Kidney (tissue), 14 donors: ENCODE data around the gene POLR2C. TPM values are rescaled to one million over a fixed set of nuclear protein-coding genes. Genes with fewer than 3 reads are reported as not detected.

Experiments used
- DNase-seq, 5 donors: peaks; one replicate each; pipeline ENCODE4 v3.0.0-alpha.2; 2013 to 2020
- FAIRE-seq: peaks from 2 replicates; lab custom pipeline; 2012; peaks lifted over from hg19 to GRCh38; lab: Jason Lieb, UNC
- H3K27ac ChIP-seq, 2 donors: one replicate each; pipeline ENCODE4 v1.7.0; 2013; ENCODE audit warnings: low read depth in 2 of 2, low read length in 2 of 2, inconsistent platforms in 1 of 2
- H3K27me3 ChIP-seq: one replicate; pipeline ENCODE4 v1.7.1; 2013; ENCODE audit warnings: low read length, inconsistent platforms; ENCODE audit not compliant: control insufficient read depth, insufficient read depth
- H3K36me3 ChIP-seq, 3 donors: one replicate each; pipeline versions ENCODE4 v1.7.0 to v1.7.1; 2013; ENCODE audit warnings: low read length in 3 of 3, control low read depth in 1 of 3, inconsistent platforms in 1 of 3; ENCODE audit not compliant: insufficient read depth in 3 of 3, control insufficient read depth in 2 of 3
- H3K4me1 ChIP-seq, 3 donors: one replicate each; pipeline versions ENCODE4 v1.7.0 to v1.7.1; 2013; ENCODE audit warnings: low read length in 3 of 3, inconsistent platforms in 1 of 3, low read depth in 1 of 3; ENCODE audit not compliant: control insufficient read depth in 2 of 3, insufficient read depth in 2 of 3
- H3K4me3 ChIP-seq, 3 donors: one replicate each; pipeline versions ENCODE4 v1.7.0 to v1.8.1; 2013; ENCODE audit warnings: low read length in 3 of 3, control low read depth in 1 of 3, inconsistent platforms in 1 of 3
- H3K9ac ChIP-seq, 3 donors: one replicate each; pipeline versions ENCODE4 v1.7.0 to v1.7.1; 2013; ENCODE audit warnings: low read length in 3 of 3, control low read depth in 1 of 3, inconsistent platforms in 1 of 3
- H3K9me3 ChIP-seq, 3 donors: one replicate each; pipeline versions ENCODE4 v1.7.0 to v1.7.1; 2013; ENCODE audit warnings: low read length in 3 of 3, control low read depth in 1 of 3, inconsistent platforms in 1 of 3; ENCODE audit not compliant: control insufficient read depth in 2 of 3, insufficient read depth in 1 of 3
- intact Hi-C: fragments of 100-400 bp; cut with DNase I; formaldehyde crosslinking; loops from one replicate; pipeline ENCODE4 v1.11.1; 2022
- polyA plus RNA-seq: library from polyadenylated mRNA; stranded (reverse); fragments of 350-450 nt; fragmentation: Illumina TruSeq; extraction: RNeasy Lipid Tissue Mini Kit (QIAGEN cat#74804); gene quantifications from one replicate; pipeline ENCODE4 v1.2.3, GENCODE V29; 2014; ENCODE audit warnings: low read depth, low replicate concordance; ENCODE audit not compliant: insufficient read depth
- total RNA-seq: library from RNA; stranded (reverse); fragmentation: NEBNext Ultra II Directional; extraction: Animal tissue kit (Norgen Biotek cat#: 25700); gene quantifications from one replicate; pipeline ENCODE4 v1.2.1, GENCODE V29; 2021
- TF ChIP-seq, protein P1 (sequence below): IDR thresholded peaks from 3 replicates; pipeline ENCODE4 v1.5.1; 2012; ENCODE audit warnings: mild to moderate bottlenecking, moderate library complexity, borderline replicate concordance; ENCODE audit not compliant: insufficient read depth; ENCODE audit errors: extremely low read depth
- donor health status: control.
- donor health status: control.
- donor health status: control.
- donor health status: control.
- donor health status: control.
- donor health status: DM: yes; HTN: yes; CAD: no.
- donor health status: Normal renal cell carcinoma (clear cell type).

POLR2C gene
- total and polyA plus RNA-seq, 2 donors from 2014 or later: 58.9 to 68.9 TPM

DNA sequence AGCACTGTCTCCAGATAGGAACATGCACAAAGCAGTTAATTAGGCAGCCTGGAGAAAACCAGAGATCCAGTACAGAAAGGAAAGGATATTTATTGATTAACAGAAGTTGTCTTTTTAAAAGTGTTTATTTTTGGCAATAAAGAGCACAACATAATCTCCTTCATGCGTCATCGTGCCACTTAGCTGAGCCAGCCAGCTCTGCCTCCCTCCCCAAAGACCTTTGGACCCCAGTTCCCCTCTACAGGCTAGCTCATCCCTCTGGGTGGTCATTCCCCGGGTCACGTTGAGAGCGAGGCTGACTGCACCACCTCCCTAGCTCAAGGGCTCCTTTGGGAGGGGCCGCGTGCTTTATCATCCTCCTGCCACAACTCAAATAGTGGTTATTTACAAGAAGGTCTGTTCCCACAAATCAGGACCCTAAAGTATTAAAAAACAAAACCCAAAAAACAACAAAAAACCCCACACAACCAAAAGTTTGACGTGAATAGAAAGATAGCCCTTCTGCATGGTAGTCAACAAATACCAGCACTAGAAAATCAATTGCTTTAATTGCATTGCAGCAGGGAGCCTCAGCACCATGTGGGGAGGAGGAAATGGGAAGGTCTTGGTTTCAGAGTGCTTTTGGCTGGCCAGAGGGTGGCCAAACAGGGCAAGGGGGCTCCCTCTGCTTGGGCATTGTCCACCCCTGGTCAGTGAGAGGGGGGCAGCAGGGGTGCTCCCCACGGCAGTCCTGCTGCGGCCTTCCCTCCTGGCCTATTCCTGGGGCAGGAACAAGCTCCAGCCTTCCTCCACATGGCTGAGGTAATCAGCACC lies 9.6 kb downstream of the POLR2C start:
- TF ChIP-seq, protein P1, sequence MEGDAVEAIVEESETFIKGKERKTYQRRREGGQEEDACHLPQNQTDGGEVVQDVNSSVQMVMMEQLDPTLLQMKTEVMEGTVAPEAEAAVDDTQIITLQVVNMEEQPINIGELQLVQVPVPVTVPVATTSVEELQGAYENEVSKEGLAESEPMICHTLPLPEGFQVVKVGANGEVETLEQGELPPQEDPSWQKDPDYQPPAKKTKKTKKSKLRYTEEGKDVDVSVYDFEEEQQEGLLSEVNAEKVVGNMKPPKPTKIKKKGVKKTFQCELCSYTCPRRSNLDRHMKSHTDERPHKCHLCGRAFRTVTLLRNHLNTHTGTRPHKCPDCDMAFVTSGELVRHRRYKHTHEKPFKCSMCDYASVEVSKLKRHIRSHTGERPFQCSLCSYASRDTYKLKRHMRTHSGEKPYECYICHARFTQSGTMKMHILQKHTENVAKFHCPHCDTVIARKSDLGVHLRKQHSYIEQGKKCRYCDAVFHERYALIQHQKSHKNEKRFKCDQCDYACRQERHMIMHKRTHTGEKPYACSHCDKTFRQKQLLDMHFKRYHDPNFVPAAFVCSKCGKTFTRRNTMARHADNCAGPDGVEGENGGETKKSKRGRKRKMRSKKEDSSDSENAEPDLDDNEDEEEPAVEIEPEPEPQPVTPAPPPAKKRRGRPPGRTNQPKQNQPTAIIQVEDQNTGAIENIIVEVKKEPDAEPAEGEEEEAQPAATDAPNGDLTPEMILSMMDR: no peak
- no peak overlapping the region for H3K9ac ChIP-seq
- peak overlapping the region; percentile 38 to 61 for H3K27ac ChIP-seq
- no peaks in the 10 kb centered on the region for H3K27me3 ChIP-seq
- no peak overlapping the region for H3K4me3 ChIP-seq
- H3K36me3 ChIP-seq: peaks cover 2 to 63% (median 49%) of the 10 kb centered on the region in 3 donors
- FAIRE-seq (no peak), DNase-seq (peak in 3 of 5 donors; percentile 27 to 68 (median 57))
- intact Hi-C loops: no loop called here
- peaks cover 0 to 41% (median 29%) of the 10 kb centered on the region in 3 donors for H3K4me1 ChIP-seq
- H3K9me3 ChIP-seq: no peaks in the 10 kb centered on the region

DNA sequence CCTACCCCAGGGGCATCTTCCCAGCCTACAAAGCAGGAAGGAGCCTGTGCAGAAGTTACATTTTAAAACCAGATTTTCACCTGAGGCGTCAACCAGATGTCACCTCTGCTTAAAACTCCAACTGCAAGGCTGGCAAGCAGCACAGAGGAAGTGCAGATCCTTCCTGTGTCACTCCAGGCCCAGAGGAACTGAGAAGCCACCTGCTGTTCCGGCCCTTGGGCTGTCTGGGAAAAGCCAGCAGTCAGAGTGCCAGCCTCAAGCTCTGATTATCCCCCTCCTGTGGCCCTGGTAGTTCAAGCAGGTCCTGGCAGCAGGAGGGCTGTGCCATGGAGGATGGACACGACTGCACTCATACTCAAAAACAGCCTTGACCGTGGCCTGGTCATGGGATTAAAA lies 10.2 kb downstream of the POLR2C start:
- peaks cover 0 to 47% (median 35%) of the 10 kb centered on the region in 3 donors for H3K4me1 ChIP-seq
- no peak overlapping the region for H3K4me3 ChIP-seq
- H3K9me3 ChIP-seq: no peaks in the 10 kb centered on the region
- intact Hi-C loops: no loop called here
- no peak overlapping the region for H3K9ac ChIP-seq
- peak overlapping the region; percentile 38 to 51 for H3K27ac ChIP-seq
- H3K36me3 ChIP-seq: peaks cover 2 to 58% (median 49%) of the 10 kb centered on the region in 3 donors
- FAIRE-seq: no peak
- TF ChIP-seq, protein P1: no peak
- H3K27me3 ChIP-seq: no peaks in the 10 kb centered on the region
- DNase-seq: no peak

- H3K4me1 ChIP-seq: peaks cover 0 to 52% (median 40%) of the 10 kb centered on the region in 3 donors
Observed at GRCh38 chr16:57473176-57473840, 10.8 kb downstream of the POLR2C start.

More at GRCh38 chr16:57473176-57473840, 10.8 kb downstream of the POLR2C start:
- no peak overlapping the region for H3K27ac ChIP-seq
- FAIRE-seq (no peak), DNase-seq (no peak)
- peaks cover 2 to 53% (median 44%) of the 10 kb centered on the region in 3 donors for H3K36me3 ChIP-seq
- TF ChIP-seq, protein P1: no peak
- no peak overlapping the region for H3K4me3 ChIP-seq
- H3K27me3 ChIP-seq: no peaks in the 10 kb centered on the region
- intact Hi-C loops: no loop called here
- H3K9me3 ChIP-seq: no peaks in the 10 kb centered on the region
- H3K9ac ChIP-seq: no peak overlapping the region
